DND-41 (cell line): Measurements from ENCODE around the gene PCDHGC5.

Experiments used
- ATAC-seq: fragments of 200-7000 bp; cut with Tn5 transposase; 3 replicates; pipeline ENCODE4 v1.9.1; 2021; ENCODE audit warnings: low read depth; ENCODE audit not compliant: insufficient read depth
- DNase-seq: peaks from one replicate; pipeline ENCODE4 v3.0.0-alpha.2; 2020
- H2AFZ ChIP-seq: 2 replicates; pipeline ENCODE4 v1.6.0; 2012; ENCODE audit warnings: low read depth, low read length
- H3K27ac ChIP-seq: 2 replicates; pipeline ENCODE4 v1.5.1; 2012; ENCODE audit warnings: low read length, inconsistent platforms
- H3K27me3 ChIP-seq: fragments of 200-600 bp; sonication (generic); 2 replicates; pipeline ENCODE4 v1.6.0; 2012; ENCODE audit warnings: low read length, mild to moderate bottlenecking, inconsistent platforms; ENCODE audit not compliant: insufficient read depth, poor library complexity
- H3K36me3 ChIP-seq: 2 replicates; pipeline ENCODE4 v1.5.1; 2012; ENCODE audit warnings: low read length, inconsistent platforms; ENCODE audit not compliant: insufficient read depth
- H3K4me1 ChIP-seq: 2 replicates; pipeline ENCODE4 v1.5.1; 2012; ENCODE audit warnings: mild to moderate bottlenecking, low read length; ENCODE audit not compliant: insufficient read depth
- H3K4me2 ChIP-seq: 2 replicates; pipeline ENCODE4 v1.6.0; 2012; ENCODE audit warnings: mild to moderate bottlenecking, moderate library complexity, low read length, inconsistent platforms; ENCODE audit not compliant: insufficient read depth
- H3K4me3 ChIP-seq, 2 experiments: fragments of 200-600 bp in 1 of 2; shearing (Covaris generic) in 1 of 2; 2 replicates each; pipeline ENCODE4 v1.5.1; 2012 to 2016; ENCODE audit warnings: inconsistent platforms in 2 of 2, low read length in 2 of 2, mild to moderate bottlenecking in 2 of 2, low read depth in 1 of 2, moderate library complexity in 1 of 2
- H3K79me2 ChIP-seq: 2 replicates; pipeline ENCODE4 v1.6.0; 2012; ENCODE audit warnings: low read length, inconsistent platforms; ENCODE audit not compliant: insufficient read depth
- H3K9ac ChIP-seq: 2 replicates; pipeline ENCODE4 v1.6.0; 2012; ENCODE audit warnings: low read depth, mild to moderate bottlenecking, inconsistent platforms, low read length, moderate library complexity
- H3K9me3 ChIP-seq: 2 replicates; pipeline ENCODE4 v1.5.1; 2012; ENCODE audit warnings: low read length, moderate library complexity, mild to moderate bottlenecking, inconsistent platforms; ENCODE audit not compliant: insufficient read depth, severe bottlenecking
- H4K20me1 ChIP-seq: 2 replicates; pipeline ENCODE4 v1.6.0; 2012; ENCODE audit warnings: low read length; ENCODE audit not compliant: insufficient read depth
- CTCF ChIP-seq: IDR thresholded peaks from 2 replicates; pipeline ENCODE4 v1.5.1; 2012; ENCODE audit warnings: borderline replicate concordance, low read length, moderate library complexity, mild to moderate bottlenecking; ENCODE audit not compliant: poor library complexity, severe bottlenecking; ENCODE audit errors: extremely low read depth
- EZH2 ChIP-seq: IDR thresholded peaks from 3 replicates; pipeline ENCODE4 v1.6.1; 2012; ENCODE audit warnings: borderline replicate concordance, low read depth, mild to moderate bottlenecking, moderate library complexity, low read length, inconsistent platforms; ENCODE audit not compliant: severe bottlenecking

PCDHGC5 gene

GRCh38 chr5:141521244-141521781, 32.4 kb downstream of the PCDHGC5 start:
- no peak for TF ChIP-seq EZH2
- no peak for TF ChIP-seq CTCF
- Histone ChIP-seq H3K27me3 (no peaks in the 10 kb centered on the region), H3K4me2 (no peak overlapping the region), H3K27ac (no peak overlapping the region), H3K9ac (no peak overlapping the region), H2AFZ (no peak overlapping the region), H3K79me2 (no peaks in the 10 kb centered on the region), H3K36me3 (peaks cover 99% of the 10 kb centered on the region), H3K4me1 (no peaks in the 10 kb centered on the region), H3K9me3 (no peaks in the 10 kb centered on the region), H3K4me3 (no peak overlapping the region), H4K20me1 (no peaks in the 10 kb centered on the region)
- no peak for ATAC-seq
- DNase-seq, result no peak

- H4K20me1 ChIP-seq, result no peaks in the 10 kb centered on the region
- no peaks in the 10 kb centered on the region for H3K4me1 ChIP-seq
- no peak overlapping the region for H3K9ac ChIP-seq
- no peak overlapping the region for H3K4me2 ChIP-seq
- no peak overlapping the region for H2AFZ ChIP-seq
- no peaks in the 10 kb centered on the region for H3K9me3 ChIP-seq
- H3K79me2 ChIP-seq, result no peaks in the 10 kb centered on the region
- no peak for TF ChIP-seq EZH2
- TF ChIP-seq CTCF, result no peak
- no peak overlapping the region for H3K4me3 ChIP-seq
- no peak overlapping the region for H3K27ac ChIP-seq
- H3K36me3 ChIP-seq, result peaks cover 99% of the 10 kb centered on the region
- ATAC-seq, result no peak
- DNase-seq, result no peak
- H3K27me3 ChIP-seq, result no peaks in the 10 kb centered on the region
Measured at GRCh38 chr5:141522301-141522700, 33.4 kb downstream of the PCDHGC5 start.

GRCh38 chr5:141523991-141524390, 35.1 kb downstream of the PCDHGC5 start:
- Histone ChIP-seq H3K9me3 (no peaks in the 10 kb centered on the region), H3K27ac (no peak overlapping the region), H3K9ac (no peak overlapping the region), H3K36me3 (peaks cover 99% of the 10 kb centered on the region), H4K20me1 (no peaks in the 10 kb centered on the region), H3K4me2 (no peak overlapping the region), H3K27me3 (no peaks in the 10 kb centered on the region), H3K4me1 (no peaks in the 10 kb centered on the region), H3K4me3 (no peak overlapping the region), H3K79me2 (no peaks in the 10 kb centered on the region), H2AFZ (no peak overlapping the region)
- no peak for DNase-seq
- TF ChIP-seq EZH2 (no peak), CTCF (no peak)
- no peak for ATAC-seq
